Peyer's patch (tissue), 4 donors: ENCODE data around the gene DISP3. TPM values are rescaled to one million over a fixed set of nuclear protein-coding genes. Genes with fewer than 3 reads are reported as not detected.

ENCODE experiments used
- DNase-seq, 3 donors: peaks; one replicate each; pipeline ENCODE4 v3.0.0-alpha.2; 2017 to 2019
- H3K27ac ChIP-seq, 4 donors: fragments of 200-600 bp; sonication (generic); one replicate each; pipeline ENCODE4 v1.5.1; 2016 to 2019
- H3K27me3 ChIP-seq, 2 donors: fragments of 200-600 bp; sonication (generic); one replicate each; pipeline ENCODE4 v1.5.1; 2019
- H3K36me3 ChIP-seq, 3 donors: fragments of 200-600 bp; sonication (generic); one replicate each; pipeline ENCODE4 v1.5.1; 2016 to 2019
- H3K4me1 ChIP-seq, 4 donors: fragments of 200-600 bp; sonication (generic); one replicate each; pipeline ENCODE4 v1.5.1; 2016 to 2019
- H3K4me3 ChIP-seq, 4 donors: fragments of 200-600 bp; sonication (generic); 1 replicate in 3 of 4; 2 replicates in 1 of 4; pipeline ENCODE4 v1.5.1; 2016 to 2019; ENCODE audit warnings: mild to moderate bottlenecking in 1 of 4
- H3K9me3 ChIP-seq, 4 donors: fragments of 200-600 bp; sonication (generic); one replicate each; pipeline ENCODE4 v1.5.1; 2016 to 2019; ENCODE audit warnings: mild to moderate bottlenecking in 1 of 4
- POLR2A ChIP-seq, 2 donors: fragments of 450-650 bp; IDR thresholded peaks; one replicate each; pipeline ENCODE4 v1.5.1; 2017; ENCODE audit warnings: antibody characterized with exemption in 2 of 2, mild to moderate bottlenecking in 2 of 2, moderate library complexity in 2 of 2
- total RNA-seq, 4 donors: library from RNA; depleted of rRNA; stranded (reverse); fragments of >200 nt; gene quantifications; one replicate each; pipeline ENCODE4 v1.1.0, GENCODE V29; 2016
- TF ChIP-seq, protein P1 (sequence below), 6 experiments: fragments of 450-650 bp in 4 of 6; fragments of 200-600 bp in 2 of 6; sonication (generic) in 1 of 6; IDR thresholded peaks; one replicate each; pipeline ENCODE4 v1.5.1; 2017 to 2019; ENCODE audit warnings: antibody characterized with exemption in 6 of 6, mild to moderate bottlenecking in 3 of 6, moderate library complexity in 1 of 6

Gene DISP3
- total RNA-seq, 4 donors from 2014 or later: 0.54 to 2.4 (median 1.8) TPM; not detected in 1

DNA sequence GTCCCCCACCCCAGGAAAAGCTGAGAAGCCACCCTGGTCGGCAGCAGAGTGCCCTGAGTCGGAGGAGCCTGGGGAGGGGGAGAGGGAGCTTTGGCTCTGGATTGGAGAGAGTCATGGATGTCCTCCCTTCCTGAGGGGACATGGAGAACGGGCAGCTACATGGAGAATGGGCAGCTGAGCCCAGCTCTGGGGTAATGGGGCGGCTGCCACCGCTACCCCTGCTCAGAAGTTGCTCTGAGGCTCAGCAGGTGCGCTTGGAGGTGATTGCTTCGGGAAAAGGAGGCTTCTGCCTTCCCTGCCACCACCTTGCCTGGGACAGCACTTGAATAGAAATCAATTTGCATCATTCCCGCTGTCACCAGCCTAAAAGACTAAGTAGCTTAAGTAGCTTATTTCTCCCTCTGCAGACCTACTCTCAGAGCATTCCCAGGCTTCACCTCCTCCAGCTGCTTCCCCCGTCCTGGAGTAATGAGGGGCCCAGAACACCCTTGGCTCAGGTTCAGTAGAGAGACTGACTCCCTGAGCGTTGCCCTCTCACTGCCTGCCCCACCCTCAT lies 8.3 kb downstream of the DISP3 start:
- no peaks in the 10 kb centered on the region for H3K27me3 ChIP-seq
- H3K4me3 ChIP-seq: no peak overlapping the region
- H3K9me3 ChIP-seq: no peaks in the 10 kb centered on the region
- TF ChIP-seq, protein P1, sequence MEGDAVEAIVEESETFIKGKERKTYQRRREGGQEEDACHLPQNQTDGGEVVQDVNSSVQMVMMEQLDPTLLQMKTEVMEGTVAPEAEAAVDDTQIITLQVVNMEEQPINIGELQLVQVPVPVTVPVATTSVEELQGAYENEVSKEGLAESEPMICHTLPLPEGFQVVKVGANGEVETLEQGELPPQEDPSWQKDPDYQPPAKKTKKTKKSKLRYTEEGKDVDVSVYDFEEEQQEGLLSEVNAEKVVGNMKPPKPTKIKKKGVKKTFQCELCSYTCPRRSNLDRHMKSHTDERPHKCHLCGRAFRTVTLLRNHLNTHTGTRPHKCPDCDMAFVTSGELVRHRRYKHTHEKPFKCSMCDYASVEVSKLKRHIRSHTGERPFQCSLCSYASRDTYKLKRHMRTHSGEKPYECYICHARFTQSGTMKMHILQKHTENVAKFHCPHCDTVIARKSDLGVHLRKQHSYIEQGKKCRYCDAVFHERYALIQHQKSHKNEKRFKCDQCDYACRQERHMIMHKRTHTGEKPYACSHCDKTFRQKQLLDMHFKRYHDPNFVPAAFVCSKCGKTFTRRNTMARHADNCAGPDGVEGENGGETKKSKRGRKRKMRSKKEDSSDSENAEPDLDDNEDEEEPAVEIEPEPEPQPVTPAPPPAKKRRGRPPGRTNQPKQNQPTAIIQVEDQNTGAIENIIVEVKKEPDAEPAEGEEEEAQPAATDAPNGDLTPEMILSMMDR (IDR thresholded peaks at IDR 0.05): no peak
- no peak for TF ChIP-seq POLR2A (IDR thresholded peaks at IDR 0.05)
- DNase-seq: no peak
- no peak overlapping the region for H3K27ac ChIP-seq
- H3K4me1 ChIP-seq: no peaks in the 10 kb centered on the region
- H3K36me3 ChIP-seq: no peaks in the 10 kb centered on the region

DNA sequence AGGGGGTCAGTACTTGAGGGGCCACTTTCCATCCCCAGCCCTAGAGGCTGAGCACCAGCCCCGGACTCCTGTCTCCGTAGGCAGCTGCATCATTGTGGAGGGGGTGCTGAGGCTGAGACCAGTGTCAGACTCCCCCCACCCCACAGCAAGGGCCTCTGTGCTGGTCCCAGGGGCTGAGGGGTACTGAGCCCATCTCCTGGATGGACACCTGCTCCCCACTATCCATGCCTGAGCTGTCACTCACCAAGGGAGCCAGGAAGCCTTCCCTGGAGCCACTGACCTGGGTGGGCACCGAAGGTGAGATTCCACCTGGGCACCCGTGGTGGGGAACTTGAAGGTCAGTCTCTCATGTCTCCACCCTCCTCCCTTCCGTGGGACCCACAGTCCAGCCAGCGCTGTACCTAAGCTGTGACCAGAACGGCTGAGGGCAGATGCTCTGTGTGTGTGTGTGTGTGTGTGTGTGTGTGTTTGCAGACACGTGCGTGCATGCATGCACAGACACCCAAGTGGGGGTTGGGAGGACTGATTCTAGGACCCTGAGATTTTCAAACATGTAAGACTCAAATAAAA lies 9.3 kb downstream of the DISP3 start:
- no peak overlapping the region for H3K27ac ChIP-seq
- H3K36me3 ChIP-seq: no peaks in the 10 kb centered on the region
- no peaks in the 10 kb centered on the region for H3K27me3 ChIP-seq
- H3K9me3 ChIP-seq: no peaks in the 10 kb centered on the region
- no peak for DNase-seq
- H3K4me3 ChIP-seq: no peak overlapping the region
- TF ChIP-seq, protein P1 (IDR thresholded peaks at IDR 0.05): no peak
- no peak for TF ChIP-seq POLR2A (IDR thresholded peaks at IDR 0.05)
- no peaks in the 10 kb centered on the region for H3K4me1 ChIP-seq

DNA sequence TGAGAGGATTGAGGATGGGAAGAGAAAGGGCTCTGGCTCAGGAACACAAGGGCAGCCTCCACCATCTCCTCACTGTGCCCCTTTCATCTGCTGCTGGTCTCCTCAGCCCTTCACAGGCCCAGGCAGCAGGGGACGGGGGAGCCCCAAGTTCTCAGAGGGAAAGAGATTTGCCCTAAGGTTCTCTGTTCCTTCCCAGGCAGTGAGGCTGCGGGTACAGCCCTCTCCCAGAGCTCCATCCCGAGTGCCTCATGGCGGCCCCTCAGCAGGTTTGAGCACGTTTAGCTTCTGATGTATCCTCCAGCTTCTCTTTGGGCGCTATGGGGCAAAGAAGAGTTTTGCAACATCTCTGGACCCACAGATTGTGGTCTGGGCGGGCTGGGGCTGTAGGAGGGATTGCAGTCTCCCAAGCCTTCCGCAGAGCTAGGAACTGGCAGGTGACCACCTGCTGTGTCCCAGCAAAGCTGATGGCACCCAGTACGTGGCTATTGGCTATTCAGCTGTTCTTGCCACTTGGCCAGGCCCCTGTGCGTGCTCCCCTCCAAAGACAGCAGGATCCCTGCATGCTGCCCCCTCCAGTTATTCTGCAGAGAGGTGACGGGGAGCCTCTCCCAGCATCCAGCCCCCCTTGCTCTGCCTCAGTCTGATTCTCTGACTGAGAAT lies 10.1 kb downstream of the DISP3 start:
- no peaks in the 10 kb centered on the region for H3K27me3 ChIP-seq
- no peak for DNase-seq
- TF ChIP-seq, protein P1 (IDR thresholded peaks at IDR 0.05): no peak
- TF ChIP-seq POLR2A (IDR thresholded peaks at IDR 0.05): no peak

DNA sequence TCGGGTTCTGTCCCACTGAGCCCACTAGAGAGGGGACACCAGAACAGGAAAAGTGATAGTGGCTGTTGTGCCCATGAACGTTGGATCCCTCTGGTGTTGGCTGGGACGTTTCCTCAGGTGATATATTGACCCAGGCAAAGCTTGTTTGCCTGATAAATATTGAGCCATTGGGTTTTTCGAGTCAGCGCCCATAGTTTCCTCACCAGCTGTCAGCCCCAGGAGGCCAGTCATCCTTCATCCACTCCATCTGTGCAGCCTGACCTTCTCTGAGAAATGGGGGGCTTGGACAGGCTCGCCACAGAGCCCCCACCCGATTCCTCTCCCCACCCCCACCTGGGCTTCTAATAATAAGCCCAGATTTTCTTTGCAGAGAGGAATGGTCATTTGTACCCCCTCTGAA lies 13.3 kb downstream of the DISP3 start:
- DNase-seq: no peak
- H3K4me3 ChIP-seq: no peak overlapping the region

More for the DNA sequence above, 10.1 kb downstream of the DISP3 start:
- no peaks in the 10 kb centered on the region for H3K4me1 ChIP-seq
- no peaks in the 10 kb centered on the region for H3K36me3 ChIP-seq
- H3K9me3 ChIP-seq: no peaks in the 10 kb centered on the region
- H3K27ac ChIP-seq: no peak overlapping the region
- no peak overlapping the region for H3K4me3 ChIP-seq

DNA sequence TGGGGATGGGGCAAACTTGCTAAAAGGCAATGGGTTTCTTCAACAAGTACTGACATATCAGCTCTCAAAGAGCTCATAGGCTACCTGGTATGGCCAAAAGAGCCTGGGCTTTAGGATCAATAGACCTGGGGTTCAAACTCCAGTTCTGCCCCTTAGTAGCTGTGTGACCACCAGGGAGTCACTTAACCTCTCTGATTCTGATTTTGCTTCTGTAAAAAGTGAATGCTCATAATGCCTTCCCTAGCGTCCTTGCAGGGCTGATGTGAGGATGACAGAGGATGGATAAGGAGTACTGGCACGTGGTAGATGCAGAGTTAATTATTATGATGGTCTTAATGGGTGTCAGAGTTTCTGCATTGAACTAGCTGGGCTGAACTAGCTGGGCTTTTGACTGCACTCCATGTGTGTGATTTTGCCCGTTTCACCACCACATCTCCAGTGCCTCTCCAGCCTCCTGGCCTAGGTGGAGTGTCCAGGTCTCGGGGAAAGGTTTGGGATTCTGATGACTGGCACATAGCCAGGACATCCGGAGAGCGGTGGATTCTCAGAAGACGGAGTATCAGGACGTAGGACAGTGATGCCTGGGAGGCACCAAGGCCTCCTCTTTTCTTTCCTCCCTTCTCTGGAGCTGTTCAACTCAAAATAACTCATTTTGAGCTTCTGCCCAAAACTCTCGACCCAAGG lies 15.2 kb downstream of the DISP3 start:
- DNase-seq: no peak
- Histone ChIP-seq H3K27me3 (no peaks in the 10 kb centered on the region), H3K36me3 (no peaks in the 10 kb centered on the region), H3K4me3 (no peak overlapping the region), H3K9me3 (no peaks in the 10 kb centered on the region), H3K4me1 (no peaks in the 10 kb centered on the region), H3K27ac (no peak overlapping the region)
- TF ChIP-seq, protein P1 (IDR thresholded peaks at IDR 0.05): no peak
- TF ChIP-seq POLR2A (IDR thresholded peaks at IDR 0.05): no peak

More for the DNA sequence above, 13.3 kb downstream of the DISP3 start:
- Histone ChIP-seq H3K27ac (no peak overlapping the region), H3K36me3 (no peaks in the 10 kb centered on the region), H3K4me1 (no peaks in the 10 kb centered on the region), H3K27me3 (no peaks in the 10 kb centered on the region), H3K9me3 (no peaks in the 10 kb centered on the region)
- no peak for TF ChIP-seq POLR2A (IDR thresholded peaks at IDR 0.05)
- TF ChIP-seq, protein P1 (IDR thresholded peaks at IDR 0.05): no peak
